ENCODE data around the gene SGSM2.

GRCh38 chr17:2383628-2384167 lies 46.4 kb downstream of the SGSM2 start:
- TF ChIP-seq CTCF (IDR thresholded peaks at IDR 0.05; ENCODE audit: insufficient read depth, low read length) (no peak), POLR2AphosphoS5 (IDR thresholded peaks at IDR 0.05; ENCODE audit: low read depth) (no peak), REST (IDR thresholded peaks at IDR 0.05; ENCODE audit: insufficient replicate concordance, low read depth) (no peak), GABPA (IDR thresholded peaks at IDR 0.05; ENCODE audit: low read depth) (no peak)
